Measurements from ENCODE around the gene FOSL1.

The FOSL1 gene

DNA sequence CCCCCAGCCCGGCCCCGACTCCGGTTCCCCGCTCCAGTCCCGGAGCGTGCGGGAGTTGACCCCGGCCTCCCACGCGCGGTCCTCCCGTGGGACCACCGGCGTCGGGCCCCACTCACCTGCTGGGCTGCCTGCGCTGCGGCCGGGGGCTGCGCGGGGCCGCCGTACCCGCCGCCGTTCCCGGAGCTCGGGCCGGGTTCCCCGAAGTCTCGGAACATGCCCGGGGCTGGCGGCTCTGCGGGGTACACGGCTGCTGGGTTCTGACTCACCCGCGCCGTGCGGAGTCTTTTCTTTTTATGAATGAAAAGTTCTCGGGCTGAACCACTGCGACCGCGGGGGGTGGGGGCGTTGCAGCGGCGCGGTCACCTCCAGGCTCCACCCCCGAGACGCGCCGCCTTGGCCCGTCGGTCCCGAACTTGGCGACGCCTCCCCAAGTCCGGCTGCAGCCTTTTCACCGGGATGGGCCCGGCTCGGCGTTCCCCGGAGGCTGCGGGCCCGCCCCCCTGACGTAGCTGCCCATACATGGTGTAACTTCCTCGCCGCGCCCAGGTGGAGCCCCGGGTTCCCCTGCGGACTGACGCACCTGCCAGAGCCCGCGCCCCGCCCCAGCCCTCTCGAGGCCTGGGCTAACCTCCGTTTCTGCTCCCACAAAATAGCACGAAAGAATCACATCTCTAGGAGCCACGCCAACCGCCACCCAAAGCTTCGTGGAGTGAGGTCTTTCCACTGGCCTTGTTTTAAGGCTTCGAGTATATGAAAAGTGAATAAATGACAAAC, at the start of gene FOSL1:
FOSL1 (minus strand) TSS at position 264 of the 774 bp plus-strand sequence; CDS start at position 215, 49 bp downstream.
- peak; percentile 90 to 94 for DNase-seq (ENCODE audit: low read depth in 2 of 2)

DNA sequence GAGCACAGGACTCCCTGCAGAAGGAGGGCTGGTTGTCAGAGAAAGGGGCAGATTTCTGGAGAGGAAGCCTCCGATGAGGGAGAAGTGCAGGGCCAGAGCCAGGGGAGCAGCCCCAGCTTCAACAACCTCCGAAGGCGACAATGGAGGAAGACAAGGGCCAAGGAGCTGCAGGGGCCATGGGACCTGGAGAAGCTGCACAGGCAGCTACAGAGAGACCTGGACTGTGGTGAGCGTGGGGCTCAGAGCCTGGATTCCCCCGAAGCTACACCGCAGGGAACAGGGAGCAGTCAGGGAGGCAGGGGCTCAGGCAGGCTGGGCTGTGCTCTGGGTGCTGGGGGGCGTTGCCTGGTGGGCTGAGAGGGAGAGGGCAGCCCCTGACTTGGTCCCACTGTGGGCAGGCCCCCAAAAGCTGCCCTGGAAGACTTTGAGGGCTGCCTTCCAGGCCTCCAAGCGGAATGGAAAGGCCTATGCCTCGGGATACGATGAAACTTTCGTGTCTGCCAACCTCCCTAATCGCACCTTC, 47.5 kb upstream of the FOSL1 start:
- no peak for DNase-seq (ENCODE audit: low read depth in 2 of 2)

DNA sequence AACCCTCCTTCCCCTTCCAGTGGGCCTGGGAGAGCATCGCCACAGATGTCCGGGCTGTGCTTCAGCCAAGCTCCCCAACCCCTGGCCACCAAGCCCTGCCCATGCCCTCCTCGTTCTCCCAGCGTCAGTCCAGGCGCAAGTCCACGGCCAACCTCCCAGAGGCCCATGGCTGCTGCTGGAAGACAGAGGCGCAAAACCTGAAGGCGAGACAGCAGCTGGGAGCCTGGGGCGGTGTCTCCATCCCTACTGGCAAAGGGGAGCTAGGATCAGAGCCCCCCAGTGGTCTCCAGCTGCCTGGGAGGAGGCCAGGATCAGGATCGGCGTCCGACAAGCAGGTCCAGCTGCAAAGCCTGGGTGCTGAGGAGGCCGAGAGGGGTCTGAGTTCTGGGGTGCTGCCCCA, 46.9 kb upstream of the FOSL1 start:
- no peak for DNase-seq (ENCODE audit: low read depth in 2 of 2)

DNA sequence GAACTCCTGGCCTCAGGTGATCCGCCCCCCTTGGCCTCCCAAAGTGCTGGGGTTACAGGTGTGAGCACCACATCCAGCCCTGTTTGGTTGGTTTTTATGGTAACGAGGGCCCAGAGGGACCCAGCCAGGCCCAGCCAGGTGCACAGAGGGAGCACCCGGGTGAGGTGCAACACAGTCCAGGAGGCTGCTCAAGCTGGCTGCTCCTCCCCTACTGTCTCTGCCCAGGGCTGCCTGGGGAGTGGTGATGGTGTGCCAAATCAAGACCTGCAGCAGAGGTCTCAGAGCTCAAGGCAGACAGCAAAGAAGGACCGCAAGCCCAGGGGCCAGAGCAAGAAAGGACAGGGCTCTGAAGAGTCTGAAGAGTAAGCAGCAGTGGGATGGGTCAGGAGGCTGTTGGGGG, 46.5 kb upstream of the FOSL1 start:
- no peak for DNase-seq (ENCODE audit: low read depth in 2 of 2)

DNA sequence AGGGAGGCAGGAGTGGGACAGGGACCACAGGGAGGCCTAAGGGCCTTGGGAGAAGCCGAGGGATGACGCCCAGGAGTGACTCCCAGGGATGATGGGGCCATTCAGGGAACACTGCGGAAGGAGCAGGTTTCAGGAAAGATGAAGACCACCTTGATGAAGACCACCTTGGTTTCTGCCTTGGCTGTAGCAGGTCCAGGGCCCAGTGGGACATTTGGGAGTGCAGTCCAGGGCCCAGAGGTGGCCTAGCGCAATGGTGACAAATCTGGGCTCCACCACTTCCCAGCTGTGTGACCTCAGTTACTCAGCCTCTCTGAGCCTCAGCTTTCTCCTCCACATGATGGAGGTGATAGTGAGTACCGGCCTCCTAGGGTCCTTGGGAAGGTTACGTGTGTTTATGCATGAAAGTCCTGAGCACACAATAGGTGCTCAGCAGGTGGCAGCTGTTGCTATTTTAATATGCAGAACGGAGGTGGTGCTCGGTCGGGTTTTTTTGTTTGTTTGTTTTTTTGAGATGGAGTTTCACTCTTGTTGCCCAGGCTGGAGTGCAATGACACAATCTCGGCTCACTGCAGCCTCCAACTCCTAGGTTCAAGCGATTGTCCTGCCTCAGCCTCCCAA, 45.9 kb upstream of the FOSL1 start:
- DNase-seq (ENCODE audit: low read depth in 2 of 2), result no peak

DNA sequence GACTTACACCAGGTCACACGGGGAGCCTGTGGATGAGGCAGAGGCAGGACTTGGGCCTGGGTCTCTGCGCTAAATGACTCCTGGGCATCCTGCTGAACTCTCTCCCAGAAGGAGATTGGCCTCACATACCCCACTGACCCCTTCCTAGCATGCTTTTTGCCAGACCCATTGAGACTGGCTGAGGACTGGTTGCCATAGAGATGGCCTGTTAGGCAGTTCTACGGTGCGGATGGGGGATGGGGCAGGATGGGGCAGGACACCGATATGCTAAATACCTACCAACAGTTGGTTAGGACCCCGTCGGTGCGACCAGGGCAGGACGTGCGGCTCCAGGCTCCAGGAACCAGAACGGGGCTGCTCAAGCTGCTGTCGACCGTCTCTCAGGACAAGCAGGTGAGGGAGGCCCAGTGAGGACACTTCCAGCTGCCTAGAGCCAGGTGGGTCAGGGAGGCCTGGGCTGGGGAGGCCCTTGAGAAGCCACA, 45.3 kb upstream of the FOSL1 start, which contains the start of gene TSGA10IP:
TSGA10IP (plus strand) TSS at position 51 of the 482 bp plus-strand sequence; CDS start at position 247, 196 bp downstream.
- no peak for DNase-seq (ENCODE audit: low read depth in 2 of 2)

DNA sequence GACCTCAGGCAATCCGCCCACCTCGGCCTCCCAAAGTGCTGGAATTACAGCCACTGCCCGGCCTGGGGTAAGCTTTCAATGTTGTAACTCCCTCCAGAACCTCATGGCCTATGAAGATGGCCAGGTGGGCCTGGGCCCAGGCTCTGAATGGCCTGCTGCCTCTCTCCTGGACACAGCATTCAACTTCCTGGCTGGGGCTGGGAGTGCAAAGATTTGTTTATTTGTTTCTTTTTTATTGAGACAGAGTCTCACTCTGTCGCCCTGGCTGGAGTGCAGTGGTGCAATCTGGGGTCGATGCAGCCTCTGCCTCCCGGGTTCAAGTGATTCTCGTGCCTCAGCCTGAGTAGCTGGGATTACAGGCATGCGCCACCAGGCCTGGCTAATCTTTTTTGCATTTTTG, 44.6 kb upstream of the FOSL1 start:
- no peak for DNase-seq (ENCODE audit: low read depth in 2 of 2)

DNA sequence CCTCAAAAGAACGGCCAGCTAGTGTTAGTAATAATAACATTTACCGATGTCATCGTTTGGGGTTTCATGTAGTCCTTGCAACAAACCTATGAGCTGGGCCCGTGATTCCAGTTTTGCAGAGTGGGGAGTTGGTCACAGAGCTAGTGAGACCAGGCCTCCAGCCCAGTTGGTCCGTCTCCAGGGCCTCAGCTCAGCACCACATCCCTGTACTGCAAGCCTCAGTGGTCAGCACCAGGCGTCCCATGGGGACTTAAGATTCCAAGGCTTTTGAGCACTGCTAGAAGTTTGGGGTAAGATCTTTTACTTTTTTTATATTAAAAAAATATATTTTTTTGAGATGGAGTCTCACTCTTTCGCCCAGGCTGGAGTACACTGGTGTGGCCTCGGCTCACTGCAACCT, 44.0 kb upstream of the FOSL1 start:
- no peak for DNase-seq (ENCODE audit: low read depth in 2 of 2)

DNA sequence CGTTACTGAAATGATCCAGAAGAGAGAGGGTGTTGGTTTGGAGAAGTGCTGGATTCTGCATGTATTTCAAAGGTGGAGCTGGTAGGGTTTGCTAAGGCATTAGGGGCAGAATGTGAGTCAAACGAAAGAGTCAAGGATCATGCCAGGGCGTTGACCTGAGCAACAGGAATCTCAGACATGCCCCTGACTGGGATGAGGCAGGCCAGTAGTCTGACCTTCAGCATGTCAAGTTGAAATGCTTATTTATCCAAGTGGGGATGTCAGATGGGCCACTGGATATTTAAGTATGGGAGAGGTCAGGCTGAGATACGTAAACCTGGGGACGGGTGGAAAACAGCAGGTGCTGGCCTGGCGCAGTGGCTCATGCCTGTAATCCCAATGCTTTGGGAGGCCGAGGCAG, 42.3 kb upstream of the FOSL1 start:
- DNase-seq (ENCODE audit: low read depth in 2 of 2), result no peak

DNA sequence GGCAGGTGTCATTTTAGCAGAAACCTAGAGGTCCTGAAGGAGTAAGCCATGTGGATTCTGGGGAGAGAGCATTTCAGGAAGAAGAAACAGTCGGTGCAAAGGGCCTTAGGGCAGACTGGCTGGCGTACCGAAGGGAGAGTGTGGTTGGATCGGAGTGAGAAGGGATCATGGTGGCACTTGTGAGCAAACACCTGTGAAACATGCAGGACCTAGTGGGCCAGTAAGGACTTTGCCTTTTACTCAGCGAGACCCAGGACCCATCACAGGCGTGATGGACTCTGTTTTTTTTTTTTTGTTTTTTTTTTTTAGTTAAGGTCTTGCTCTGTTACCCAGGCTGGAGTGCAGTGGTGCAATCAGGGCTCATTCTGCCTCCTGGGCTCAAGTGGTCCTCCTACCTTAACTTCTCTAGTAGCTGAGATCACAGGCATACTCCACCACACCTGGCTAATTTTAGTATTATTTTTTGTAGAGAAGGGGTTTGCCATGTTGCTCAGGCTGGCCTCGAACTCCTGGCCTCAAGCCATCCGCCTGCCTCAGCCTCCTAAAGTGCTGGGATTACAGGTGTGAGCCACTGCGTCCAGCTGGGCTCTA, 41.6 kb upstream of the FOSL1 start:
- DNase-seq (ENCODE audit: low read depth in 2 of 2), result no peak

DNA sequence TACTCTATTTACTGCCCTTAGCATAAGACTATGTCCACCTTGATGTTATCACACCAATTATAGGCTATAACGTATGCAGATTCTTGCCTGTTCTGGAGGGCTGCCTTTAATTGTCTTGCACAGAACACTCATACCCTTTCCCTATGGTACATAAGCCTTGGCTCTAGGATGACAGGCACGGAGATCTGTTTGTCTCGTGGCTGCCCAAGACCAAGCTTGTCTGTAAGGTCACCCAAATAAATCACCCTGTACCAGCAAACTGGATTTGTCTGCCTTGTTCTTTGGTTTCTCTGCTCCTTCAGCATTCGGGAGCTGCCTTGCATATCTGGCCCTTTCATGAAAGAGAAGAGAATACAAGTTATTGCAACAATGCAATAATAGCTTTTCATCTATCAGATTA, 37.6 kb upstream of the FOSL1 start:
- DNase-seq (ENCODE audit: low read depth in 2 of 2), result no peak

DNA sequence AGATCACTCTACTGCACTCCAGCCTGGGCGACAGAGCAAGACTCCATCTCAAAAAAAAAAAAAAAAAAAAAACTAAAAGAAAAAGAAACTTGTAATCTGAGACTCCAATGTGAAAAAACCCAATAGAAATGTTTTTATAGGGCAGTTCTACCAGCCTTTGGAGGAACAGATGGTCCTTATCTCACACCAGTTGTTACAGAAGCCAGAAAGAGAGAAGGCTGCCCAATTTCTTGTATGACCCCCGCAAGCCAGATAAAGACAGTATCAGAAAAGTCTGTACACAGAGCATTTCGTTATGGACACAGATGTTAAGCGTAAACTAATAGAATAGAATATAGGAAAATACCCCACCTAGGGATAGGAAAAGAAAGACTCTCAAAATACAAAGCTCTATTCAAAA, 33.8 kb upstream of the FOSL1 start:
- no peak for DNase-seq (ENCODE audit: low read depth in 2 of 2)

DNA sequence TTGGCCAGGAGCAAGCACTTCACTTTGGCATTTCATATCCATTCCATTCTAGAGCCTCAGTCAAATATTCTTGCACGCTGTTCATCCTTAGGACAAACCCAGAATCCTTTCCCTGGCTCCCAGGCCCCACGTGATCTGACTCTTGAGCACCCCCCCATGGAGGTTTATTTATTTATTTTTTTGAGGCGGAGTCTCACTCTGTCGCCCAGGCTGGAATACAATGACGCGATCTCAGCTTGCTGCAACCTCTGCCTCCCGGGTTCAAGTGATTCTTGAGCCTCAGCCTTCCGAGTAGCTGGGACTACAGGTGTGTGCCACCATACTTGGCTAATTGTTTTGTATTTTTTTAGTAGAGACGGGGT, 32.4 kb upstream of the FOSL1 start:
- no peak for DNase-seq (ENCODE audit: low read depth in 2 of 2)

DNA sequence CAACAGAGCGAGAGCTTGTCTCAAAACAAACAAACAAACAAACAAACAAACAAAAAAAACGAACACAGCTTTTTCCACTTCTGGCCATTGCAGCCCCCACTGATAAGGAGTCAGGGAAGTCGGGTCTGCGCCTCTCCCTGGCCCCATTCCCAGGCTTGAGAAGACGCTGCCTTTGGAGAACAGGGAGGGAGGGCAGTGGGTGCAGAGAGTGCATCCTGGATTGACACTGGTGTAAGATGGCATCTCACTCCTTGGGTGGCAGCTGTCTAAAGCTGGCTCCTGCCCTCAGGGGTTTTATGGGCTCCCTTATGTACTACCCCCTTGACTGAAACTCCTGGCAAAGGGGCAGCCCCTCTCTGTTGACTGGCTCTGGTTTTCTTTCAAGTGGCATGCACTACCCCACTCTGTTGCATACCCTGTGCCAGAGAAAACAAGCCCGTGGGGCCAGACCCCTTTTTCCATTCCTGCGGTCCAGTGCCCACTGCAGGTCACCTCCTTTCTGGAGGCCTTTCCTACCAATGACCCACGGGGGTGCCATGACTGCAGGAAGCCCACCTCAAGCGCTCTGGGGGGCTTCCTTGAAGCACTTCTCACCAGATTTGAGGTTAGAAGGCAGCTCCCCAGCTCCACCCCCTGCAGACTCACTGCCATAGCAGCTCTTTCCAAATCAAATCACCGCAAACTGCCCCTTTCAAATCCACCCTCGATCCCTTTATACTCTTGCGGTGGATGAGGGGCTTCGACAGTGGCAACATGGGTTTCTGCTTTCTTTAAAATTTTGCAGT, 31.8 kb upstream of the FOSL1 start:
- no peak for DNase-seq (ENCODE audit: low read depth in 2 of 2)

DNA sequence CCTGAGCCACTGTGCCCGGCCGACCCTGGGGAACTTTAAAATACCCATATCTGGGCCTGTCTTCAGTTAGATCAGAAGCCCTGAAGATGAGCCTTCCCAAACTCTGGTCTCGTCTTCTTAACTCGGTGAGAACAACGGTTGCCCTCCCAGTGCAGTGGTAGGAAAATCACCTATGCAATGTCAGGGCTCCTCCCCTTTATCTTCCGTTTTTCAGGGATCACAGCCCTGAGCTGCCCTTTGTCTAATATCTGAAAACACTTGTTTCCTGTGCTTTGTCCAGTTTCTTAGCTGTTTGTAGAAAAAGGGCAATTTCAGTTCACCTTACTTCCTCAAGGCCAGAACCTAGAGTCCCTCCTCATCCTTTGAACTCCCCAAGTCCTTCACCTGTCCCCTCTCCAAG, 28.5 kb upstream of the FOSL1 start:
- no peak for DNase-seq (ENCODE audit: low read depth in 2 of 2)

DNA sequence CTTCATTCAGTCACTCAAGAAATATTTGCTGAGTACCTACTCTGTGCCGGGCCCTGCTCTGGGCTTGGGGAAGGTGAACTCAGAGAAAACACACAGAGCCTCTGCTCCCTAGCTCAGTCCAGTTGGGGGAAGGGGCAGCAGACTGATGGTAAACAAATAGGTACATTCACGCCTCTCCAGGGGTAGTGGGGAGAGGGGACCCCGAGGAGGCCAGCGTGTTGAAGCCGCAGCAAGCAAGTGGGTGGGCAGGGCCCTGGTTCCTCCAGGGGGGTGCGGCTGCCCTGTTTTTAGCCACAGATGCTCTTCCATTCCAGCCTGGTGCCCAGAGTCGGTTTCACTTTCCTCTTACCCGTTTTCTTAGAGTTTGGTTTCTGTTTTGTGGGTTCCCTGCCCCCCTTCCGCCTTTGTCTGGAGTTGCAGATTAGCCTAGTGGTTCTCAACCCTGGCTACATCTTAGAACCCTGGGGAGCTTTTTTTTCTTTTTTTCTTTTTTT, 27.8 kb upstream of the FOSL1 start:
- peak; percentile 66 to 70 for DNase-seq (ENCODE audit: low read depth in 2 of 2)

DNA sequence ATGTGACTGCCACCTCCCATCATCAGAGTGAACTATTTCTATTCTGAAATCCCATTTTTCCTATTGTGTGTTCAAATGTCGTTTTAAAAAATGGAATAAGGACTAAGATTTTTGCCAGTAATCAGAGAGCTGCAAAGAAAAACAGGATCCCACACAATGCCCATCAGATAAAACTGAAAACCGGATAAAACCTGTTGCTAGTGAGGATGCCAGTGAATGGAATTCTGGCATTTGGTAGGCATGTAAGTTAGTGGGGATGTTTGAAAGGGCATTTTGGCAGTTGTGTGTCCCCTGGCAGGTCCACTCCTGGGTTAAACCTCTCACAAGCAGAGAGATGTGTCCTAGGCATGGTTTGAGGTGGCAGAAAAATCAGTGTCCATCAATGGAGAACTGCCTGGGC, 25.2 kb upstream of the FOSL1 start:
- no peak for DNase-seq (ENCODE audit: low read depth in 2 of 2)

DNA sequence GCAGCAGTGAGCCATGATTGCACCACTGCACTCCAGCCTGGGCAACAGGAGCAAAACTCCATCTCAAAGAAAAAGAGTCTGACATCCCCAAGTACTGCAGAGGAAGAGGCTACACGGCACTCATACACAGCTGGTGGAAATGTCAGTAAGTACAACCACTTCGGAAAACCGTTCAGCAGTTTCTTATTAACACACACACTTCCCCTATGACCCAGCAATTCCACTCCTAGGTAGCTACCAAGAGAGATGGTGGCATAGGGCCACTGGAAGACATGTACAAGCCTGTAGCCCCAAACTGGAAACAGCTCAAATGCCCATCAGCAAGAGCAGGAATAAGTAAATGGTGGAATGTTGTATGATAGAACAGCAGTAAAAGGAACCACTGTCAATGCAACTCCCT, 22.4 kb upstream of the FOSL1 start:
- DNase-seq (ENCODE audit: low read depth in 2 of 2), result no peak

DNA sequence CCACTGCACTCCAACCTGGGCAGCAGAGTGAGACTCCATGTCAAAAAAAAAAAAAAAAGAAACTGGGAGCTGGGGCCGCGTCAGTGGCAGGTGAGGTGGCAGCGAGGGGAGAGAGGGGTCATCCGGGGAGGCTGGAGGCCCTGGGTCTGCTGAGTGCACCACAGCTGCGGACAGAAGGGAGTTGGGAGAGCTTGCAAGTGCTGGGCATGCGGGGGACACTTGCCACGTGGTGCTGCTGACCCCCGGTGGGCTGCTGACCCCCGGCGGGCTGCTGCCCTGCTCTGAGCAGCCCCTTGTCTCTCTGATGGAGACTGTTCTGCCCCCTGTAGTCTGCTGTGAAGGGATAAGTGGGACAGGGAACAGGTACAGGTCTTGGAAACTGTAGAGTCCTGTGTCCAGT, 21.7 kb upstream of the FOSL1 start:
- DNase-seq (ENCODE audit: low read depth in 2 of 2), result no peak

DNA sequence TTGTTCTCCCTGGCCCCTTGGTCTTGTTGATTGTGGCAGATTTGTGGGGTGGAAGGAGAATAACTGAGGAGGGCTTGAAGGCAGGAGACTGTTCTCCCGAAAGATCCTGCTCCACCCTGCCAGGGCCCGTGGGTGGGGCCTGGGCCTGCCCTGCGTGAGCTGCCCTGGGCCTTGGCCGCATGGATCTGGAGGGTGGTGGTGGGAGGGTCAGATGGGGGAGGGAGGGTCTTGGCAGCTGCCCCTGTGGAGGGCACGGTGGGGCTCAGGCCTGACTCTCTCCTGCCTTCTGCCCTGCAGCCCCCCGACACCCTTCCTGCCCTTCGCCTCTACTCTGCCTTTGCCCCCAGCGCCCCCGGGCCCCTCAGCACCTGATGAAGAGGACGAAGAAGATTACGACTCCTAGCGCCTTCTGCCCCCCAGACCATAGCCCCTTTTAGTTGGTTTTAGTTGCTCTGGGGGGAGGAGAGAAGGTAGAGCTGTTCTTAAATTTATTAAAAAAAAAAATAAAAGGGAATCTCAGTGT, 20.9 kb upstream of the FOSL1 start:
- no peak for DNase-seq (ENCODE audit: low read depth in 2 of 2)

DNA sequence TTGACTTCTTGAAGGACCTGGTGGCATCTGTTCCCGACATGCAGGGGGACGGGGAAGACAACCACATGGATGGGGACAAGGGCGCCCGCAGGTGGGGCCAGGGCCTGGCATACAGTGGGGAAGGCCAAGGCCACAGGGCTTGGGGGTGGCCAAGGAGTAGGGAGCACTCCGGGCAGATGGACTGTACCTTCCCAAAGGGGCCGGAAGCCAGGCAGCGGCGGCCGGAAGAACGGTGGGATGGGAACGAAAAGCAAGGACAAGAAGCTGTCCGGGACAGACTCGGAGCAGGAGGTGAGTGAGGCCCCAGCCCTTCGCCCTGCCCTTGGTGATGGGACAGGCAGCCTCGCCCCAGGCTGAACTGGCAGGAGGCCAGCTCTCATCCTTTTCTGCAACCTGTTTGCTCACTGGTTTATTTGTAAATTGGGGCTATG, 20.2 kb upstream of the FOSL1 start:
- DNase-seq (ENCODE audit: low read depth in 2 of 2), result no peak

Measured in stimulated activated CD8-positive, alpha-beta memory T cell treated with anti-CD3 and anti-CD28 coated beads, Interleukin-7, amount 100 ng/mL, for 4 hours (primary cell).